T-helper 1 cell treated with Interleukin-12 subunit alpha and Interleukin-12 subunit beta and Interleukin-4 antibody, amounts not matched to agents 30 ng/mL and 1 ng/mL, for 36 hours (primary cell): ENCODE data around the gene TRIO. TPM values are rescaled to one million over a fixed set of nuclear protein-coding genes. Genes with fewer than 3 reads are reported as not detected.

Experiments
- intact Hi-C: fragments of 100-400 bp; cut with micrococcal nuclease; formaldehyde crosslinking; loops from one replicate; pipeline ENCODE4 v1.15.1; 2024
- total RNA-seq: library from RNA; stranded (reverse); gene quantifications from 2 replicates; pipeline ENCODE4 v1.2.3, GENCODE V29; 2022

The TRIO gene
- total RNA-seq, 1 donor from 2014 or later = 12.9 TPM

DNA sequence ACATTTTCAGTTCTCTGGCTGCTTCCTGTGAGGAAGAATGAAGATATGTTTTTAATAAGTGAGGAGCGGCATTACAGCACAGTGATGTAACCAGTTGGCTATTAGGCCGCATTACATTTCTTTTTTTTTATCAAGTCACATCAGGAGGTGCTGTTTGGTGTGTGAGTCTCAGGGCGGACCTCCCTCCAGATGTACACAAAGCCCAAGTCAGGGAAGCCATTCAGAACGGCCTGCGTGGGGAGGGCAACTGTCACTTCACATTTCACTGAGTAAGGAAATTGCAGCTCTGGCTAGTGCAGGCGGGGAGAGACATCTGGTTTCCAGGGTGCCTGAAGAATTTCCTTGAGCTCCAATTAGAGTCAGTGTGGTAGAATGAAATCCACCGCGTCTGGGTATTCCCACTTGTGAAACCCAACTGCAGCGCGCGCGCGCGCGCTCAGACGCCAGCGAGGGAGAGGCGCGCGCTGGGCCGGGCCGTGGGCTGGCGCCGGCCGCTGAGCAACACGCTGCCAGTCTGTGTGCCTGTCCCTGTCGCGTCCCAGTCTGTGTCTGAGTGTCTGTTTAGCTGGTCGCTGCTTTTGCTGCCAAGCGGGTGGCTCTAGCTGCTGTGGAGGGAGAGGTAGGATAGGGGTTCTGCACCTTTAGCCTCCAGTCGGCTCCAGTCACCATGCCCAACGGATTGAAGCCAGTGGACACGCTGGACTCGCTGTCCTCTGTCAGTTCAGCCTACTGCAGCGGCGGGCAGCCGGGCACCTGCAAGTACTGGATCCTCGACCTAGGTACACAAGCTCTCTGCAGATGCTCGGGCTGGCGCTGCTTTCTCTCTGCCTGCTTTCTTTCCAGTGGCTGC lies 297.7 kb downstream of the TRIO start:
- intact Hi-C loops = no loop called here

- intact Hi-C loops = no loop called here
Observed at GRCh38 chr5:14441641-14442040, 298.5 kb downstream of the TRIO start.

GRCh38 chr5:14442536-14442935 lies 299.4 kb downstream of the TRIO start:
- intact Hi-C loops = no loop called here

- intact Hi-C loops = no loop called here
Observed at GRCh38 chr5:14443671-14444093, 300.5 kb downstream of the TRIO start.

DNA sequence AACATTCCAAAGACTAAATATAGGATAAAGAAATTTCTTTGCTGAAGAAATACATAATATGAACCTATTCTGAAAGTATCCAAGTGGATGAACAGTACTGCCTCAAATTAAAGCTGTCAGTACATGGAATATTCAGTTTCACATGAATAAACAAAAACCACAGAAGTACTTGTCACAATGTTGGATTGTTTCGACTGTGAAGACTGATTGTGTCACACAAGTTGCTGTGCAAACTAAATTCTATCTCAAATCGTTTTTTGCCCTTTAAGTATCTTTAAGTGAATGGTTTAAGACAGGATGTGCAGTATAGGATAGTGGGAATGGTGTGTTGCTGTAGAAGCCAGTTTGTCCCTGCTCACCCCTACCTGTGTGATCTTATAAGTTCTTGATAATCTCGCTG lies 301.0 kb downstream of the TRIO start:
- intact Hi-C loops = no loop called here

GRCh38 chr5:14445013-14445412 lies 301.9 kb downstream of the TRIO start:
- intact Hi-C loops = no loop called here

DNA sequence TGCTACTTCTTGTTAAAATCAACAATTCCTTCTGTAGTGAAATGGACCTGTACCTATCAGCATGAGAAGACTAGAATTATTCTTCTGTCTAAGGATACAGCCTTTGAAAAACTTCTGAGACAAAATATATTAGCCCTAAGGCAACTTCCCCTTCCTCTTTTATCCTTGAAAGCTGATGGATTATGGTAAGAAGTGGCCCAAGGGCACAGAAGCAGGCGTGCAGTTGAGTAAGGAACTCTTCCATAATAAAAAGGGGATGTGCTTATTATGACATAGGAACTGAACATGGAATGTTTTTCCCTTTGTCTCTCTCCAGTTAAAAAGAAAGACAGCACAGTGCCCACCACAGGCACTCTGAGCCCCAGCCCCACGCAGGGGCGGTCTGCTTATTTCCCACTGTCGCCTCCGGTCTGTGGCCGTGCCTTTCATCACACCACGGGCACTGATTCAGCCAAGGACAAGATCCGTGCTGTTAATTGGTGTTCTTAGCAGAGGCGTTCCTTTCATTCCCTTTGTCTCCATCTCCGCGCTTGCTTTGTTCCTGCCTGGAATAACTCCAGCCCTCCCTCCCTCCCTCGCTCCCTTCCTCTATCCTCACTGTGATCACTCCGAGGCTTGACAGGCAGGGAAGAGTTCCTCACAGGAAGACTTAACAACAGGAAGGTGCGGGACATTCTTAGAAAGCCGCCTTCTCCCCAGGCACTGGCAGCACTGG lies 302.6 kb downstream of the TRIO start:
- intact Hi-C loops = no loop called here

DNA sequence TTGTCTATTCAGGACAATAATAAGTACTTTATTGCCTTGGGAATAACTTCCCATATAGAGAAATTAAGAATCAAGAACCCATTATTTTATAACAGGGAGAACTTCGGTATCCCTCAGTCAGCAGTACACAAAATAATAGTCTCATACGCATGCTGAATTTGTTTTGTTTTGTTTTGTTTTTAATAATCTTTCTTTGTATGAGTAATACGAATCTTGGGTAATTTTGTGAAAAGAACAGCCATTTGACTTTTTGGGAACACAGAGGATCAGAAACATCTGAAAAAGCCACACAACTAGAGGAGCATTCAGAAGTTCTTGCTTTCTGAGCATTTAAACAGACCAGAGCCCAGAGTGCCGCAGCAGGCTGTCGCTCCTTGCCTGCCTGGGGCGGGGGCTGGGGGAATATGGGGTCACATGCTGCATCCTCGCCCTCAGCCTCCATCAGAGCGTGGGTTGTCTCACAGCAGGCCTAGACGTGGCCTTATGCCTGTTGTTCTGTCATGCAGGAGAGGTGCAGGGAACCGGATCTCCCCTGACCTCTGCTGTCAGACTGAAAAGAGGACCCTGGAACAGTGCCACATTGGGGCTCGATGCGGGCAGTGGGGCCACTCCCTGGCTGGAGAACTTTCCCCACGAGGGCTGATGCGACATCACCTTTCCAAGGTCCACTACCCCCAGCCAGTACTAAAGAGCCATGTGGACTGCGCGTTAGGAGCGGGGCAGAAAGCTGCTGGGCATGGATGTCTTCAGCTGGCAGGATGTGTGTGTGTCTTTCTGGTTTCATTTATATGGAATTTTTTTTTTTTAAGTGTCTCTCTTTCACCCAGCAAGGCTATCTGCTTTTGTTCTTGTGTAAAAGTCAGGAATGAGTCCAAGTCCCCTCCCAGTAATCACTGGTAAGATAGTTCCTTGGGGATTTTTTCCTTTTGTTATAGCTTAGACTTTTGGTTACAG lies 305.1 kb downstream of the TRIO start:
- intact Hi-C loops = no loop called here

GRCh38 chr5:14449052-14449661 lies 306.0 kb downstream of the TRIO start:
- intact Hi-C loops = no loop called here

DNA sequence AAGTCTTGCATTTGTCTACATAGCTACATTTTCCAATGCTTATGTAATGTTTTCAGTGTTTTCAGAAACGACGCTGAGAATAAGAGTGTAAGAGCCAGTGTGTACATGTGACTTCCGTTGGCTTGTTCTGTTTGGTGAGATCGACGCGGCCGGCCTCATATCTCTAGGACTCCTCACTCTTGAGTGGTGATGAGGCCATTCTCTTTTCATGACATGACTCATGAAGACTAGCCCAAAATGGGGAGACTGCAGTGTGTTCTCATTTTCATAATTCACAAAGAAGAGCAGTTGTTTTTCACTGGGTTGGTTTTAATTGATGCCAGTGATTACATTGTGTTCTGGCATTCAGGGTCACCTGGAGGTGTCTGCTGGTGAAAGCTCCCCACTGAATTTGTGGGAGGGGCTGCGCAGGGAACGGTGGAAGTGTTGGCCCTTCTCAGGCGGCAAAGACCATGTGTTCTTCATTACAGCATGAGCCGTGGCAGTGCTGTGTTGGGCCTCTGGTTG lies 306.9 kb downstream of the TRIO start:
- intact Hi-C loops = no loop called here

DNA sequence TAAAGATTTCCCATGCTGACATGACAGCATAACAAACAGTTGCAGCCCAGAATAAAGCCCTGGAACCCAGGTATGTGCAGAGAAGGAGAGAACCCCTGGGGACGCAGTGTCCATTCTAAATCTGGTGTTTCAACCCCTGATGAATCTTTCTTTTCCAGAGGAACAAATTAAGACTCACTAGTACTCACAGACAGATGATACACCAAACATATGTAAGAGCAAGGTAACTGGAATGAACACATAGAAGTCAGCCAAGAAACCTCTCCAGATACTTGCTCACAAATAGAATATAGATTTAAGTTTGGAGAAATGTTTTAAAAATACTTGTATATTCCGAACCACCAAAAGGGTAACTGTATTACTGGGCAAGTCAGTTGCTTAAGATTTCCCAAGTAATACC lies 307.6 kb downstream of the TRIO start:
- intact Hi-C loops = no loop called here

DNA sequence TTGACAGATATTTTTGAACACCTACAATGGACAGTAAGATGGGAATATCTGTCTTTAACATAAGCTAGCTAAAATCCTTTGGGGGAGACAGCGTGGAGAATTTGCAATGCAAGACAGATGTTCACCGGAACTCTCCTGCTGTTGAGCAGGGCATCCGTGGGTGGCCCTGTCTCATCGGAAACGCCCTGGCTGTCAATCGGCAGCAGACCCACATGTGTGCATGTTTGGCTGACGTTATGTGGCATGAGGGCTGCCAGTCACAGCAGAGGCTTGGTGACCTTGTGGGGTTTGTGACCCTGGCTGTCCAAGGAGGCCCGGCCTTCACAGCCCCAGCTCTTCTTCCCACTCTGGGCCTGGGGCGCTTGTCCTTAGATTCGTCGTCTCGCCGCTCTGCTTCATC lies 308.7 kb downstream of the TRIO start:
- intact Hi-C loops = no loop called here

DNA sequence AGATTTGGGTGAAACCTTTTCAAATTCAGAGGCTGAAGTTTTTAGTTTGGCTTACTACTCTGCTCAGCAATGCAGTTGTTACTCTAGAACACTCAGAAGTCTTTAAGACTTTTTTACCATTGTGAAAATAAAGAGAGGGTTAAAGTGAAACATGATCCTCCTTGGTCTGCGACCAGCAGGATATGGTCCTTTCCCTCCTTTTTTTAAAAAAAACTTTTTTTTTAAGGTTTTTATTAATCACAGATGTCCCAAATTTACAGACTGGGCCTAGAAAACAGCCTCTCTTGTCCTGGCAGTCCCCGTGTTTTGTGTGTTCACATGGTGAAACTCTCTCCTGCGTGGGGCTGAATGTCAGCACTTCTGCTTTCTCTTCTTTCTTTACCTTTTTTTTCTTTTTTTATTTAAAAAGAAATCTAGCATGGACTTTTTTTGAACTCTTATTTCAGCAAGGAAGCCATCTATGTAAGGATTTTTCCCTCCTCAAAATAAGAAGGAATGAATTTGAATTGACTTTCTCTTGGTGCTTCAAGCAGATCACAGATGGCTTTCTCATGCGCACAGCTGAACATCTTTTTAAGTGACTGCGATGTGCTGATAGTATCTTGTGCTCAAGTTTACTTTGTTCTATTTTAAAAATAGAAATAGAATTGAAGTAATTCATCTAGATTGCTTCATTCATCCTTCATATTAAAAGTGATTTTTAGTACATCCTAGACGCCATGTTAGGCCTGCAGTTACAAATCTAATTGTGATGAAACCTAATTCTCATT lies 309.7 kb downstream of the TRIO start:
- intact Hi-C loops = no loop called here

GRCh38 chr5:14453481-14453880 lies 310.3 kb downstream of the TRIO start:
- intact Hi-C loops = no loop called here

- intact Hi-C loops = no loop called here
Observed at GRCh38 chr5:14455814-14456321, 312.7 kb downstream of the TRIO start.

GRCh38 chr5:14457476-14457875 lies 314.3 kb downstream of the TRIO start:
- intact Hi-C loops = no loop called here

GRCh38 chr5:14458414-14458813 lies 315.3 kb downstream of the TRIO start:
- intact Hi-C loops = no loop called here

DNA sequence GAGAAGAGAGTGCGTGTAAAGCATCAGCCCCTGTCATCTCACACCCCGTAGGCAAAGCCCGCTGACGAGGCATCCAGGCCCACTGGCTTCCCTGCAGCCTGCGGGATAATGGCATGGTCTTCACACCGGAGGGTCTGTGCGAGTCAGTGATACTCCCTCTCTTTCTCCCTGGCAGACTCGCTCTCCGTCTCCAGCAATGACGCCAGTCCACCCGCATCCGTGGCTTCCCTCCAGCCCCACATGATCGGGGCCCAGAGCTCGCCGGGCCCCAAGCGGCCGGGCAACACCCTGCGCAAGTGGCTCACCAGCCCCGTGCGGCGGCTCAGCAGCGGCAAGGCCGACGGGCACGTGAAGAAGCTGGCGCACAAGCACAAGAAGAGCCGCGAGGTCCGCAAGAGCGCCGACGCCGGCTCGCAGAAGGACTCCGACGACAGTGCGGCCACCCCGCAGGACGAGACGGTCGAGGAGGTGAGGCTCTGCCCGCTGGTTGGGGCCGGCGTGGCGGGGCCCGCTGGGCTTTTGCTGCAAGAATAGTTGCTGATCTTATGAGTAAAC lies 317.8 kb downstream of the TRIO start:
- intact Hi-C loops = no loop called here

DNA sequence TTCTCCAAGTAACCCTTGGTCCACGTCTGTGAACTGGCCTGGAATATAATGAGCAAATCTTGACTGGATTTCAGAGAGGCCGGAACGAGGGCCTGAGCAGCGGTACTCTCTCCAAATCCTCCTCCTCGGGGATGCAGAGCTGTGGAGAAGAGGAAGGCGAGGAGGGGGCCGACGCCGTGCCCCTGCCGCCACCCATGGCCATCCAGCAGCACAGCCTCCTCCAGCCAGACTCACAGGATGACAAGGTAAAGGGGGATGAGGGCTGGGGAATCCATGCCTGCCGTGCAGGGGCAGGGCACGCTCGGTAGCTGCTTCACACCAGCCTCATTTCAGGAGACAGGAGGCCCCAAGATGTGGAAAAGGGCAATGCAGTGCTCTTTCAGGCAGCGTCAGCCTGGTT lies 319.5 kb downstream of the TRIO start:
- intact Hi-C loops = no loop called here

- intact Hi-C loops = no loop called here
Observed at GRCh38 chr5:14463629-14464028, 320.5 kb downstream of the TRIO start.
